Large intestine (tissue), 3 donors: ENCODE measurements around the gene FBXL17. TPM values are rescaled to one million over a fixed set of nuclear protein-coding genes. Genes with fewer than 3 reads are reported as not detected.

Experiments used
- DNase-seq, 2 donors: peaks; one replicate each; pipeline versions ENCODE4 v3.0.0 to v3.0.0-alpha.2; 2013
- H3K27ac ChIP-seq: one replicate; pipeline ENCODE4 v1.5.1; 2013; ENCODE audit warnings: low read length
- H3K27me3 ChIP-seq: 2 replicates; pipeline ENCODE4 v1.6.1; 2013; ENCODE audit warnings: low read length; ENCODE audit not compliant: control insufficient read depth, insufficient read depth
- H3K36me3 ChIP-seq: 2 replicates; pipeline ENCODE4 v1.6.1; 2013; ENCODE audit warnings: low read length; ENCODE audit not compliant: control insufficient read depth, insufficient read depth
- H3K4me1 ChIP-seq: one replicate; pipeline ENCODE4 v1.6.1; 2013; ENCODE audit warnings: low read length; ENCODE audit not compliant: control insufficient read depth, insufficient read depth
- H3K4me3 ChIP-seq: one replicate; pipeline ENCODE4 v1.5.1; 2013; ENCODE audit warnings: low read length
- H3K9me3 ChIP-seq: one replicate; pipeline ENCODE4 v1.6.1; 2013; ENCODE audit warnings: mild to moderate bottlenecking, low read depth, low read length, moderate library complexity; ENCODE audit not compliant: control insufficient read depth
- WGBS: methylation state at CpG from one replicate; pipeline ENCODE4 v1.1.5; 2013; ENCODE audit warnings: low lambda C conversion rate; ENCODE audit not compliant: insufficient coverage; 5-methylcytosine and 5-hydroxymethylcytosine counted together
- polyA plus RNA-seq: library from polyadenylated mRNA; unstranded; fragments of 120-200 nt; gene quantifications from one replicate; pipeline ENCODE4 v1.2.1, GENCODE V29; 2013

FBXL17 gene
- polyA plus RNA-seq, 1 donor = 20.4 TPM

DNA sequence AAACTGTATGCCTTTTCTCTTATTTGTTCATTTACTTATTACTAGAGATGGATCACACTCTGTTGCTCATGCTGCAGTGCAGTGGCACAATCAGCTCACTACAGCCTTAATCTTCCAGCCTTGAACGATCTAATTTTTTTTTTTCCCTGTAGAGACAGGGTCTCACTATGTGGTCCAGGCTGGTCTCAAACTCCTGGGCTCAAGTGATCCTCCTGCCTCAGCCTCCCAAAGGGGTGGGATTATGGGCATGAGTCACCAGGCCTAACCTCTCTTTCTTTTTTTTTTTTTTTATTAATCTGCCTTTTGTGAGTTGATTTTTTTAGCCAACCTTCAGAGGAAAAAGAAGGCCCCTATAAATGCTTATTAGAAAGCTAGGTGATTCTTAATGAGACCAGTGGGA lies 303.0 kb downstream of the FBXL17 start:
- no peaks in the 10 kb centered on the region for H3K27me3 ChIP-seq
- no peaks in the 10 kb centered on the region for H3K4me1 ChIP-seq
- H3K27ac ChIP-seq = no peak overlapping the region
- H3K4me3 ChIP-seq = no peak overlapping the region
- WGBS = 80% methylated on average over 1 of the region's 1 CpG
- H3K9me3 ChIP-seq = no peaks in the 10 kb centered on the region
- no peaks in the 10 kb centered on the region for H3K36me3 ChIP-seq
- no peak for DNase-seq

DNA sequence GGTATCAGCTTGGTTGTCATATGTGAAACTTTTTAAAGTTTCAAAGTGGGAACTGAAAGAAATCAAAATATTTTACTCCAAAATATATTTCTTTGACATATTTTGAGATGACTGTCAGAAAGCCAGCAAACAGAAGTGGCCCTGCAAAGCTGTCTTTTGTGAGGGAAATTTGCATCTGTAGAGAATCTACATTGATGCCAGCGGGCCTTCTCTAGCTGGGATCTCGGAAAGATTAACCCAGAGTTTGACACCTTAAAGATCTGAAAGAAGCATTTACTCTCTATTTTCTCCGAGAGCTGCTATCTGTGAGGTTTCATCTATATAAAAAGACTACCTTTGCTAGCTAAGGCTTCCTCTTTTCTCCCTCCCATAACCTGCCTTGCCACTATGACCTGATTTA lies 303.6 kb downstream of the FBXL17 start:
- 100% methylated on average over 1 of the region's 3 CpGs for WGBS
- H3K27ac ChIP-seq = no peak overlapping the region
- no peaks in the 10 kb centered on the region for H3K36me3 ChIP-seq
- H3K4me1 ChIP-seq = no peaks in the 10 kb centered on the region
- no peaks in the 10 kb centered on the region for H3K27me3 ChIP-seq
- H3K4me3 ChIP-seq = no peak overlapping the region
- H3K9me3 ChIP-seq = no peaks in the 10 kb centered on the region
- no peak for DNase-seq

GRCh38 chr5:108074626-108075025 lies 307.3 kb downstream of the FBXL17 start:
- Histone ChIP-seq H3K27ac (no peak overlapping the region), H3K4me3 (no peak overlapping the region), H3K4me1 (no peaks in the 10 kb centered on the region), H3K27me3 (no peaks in the 10 kb centered on the region), H3K36me3 (no peaks in the 10 kb centered on the region), H3K9me3 (no peaks in the 10 kb centered on the region)
- 90% methylated on average over 2 of the region's 2 CpGs for WGBS
- DNase-seq = no peak

GRCh38 chr5:108064302-108064701 lies 317.6 kb downstream of the FBXL17 start:
- Histone ChIP-seq H3K4me1 (no peaks in the 10 kb centered on the region), H3K9me3 (no peaks in the 10 kb centered on the region), H3K27me3 (no peaks in the 10 kb centered on the region), H3K4me3 (no peak overlapping the region), H3K27ac (no peak overlapping the region), H3K36me3 (no peaks in the 10 kb centered on the region)
- DNase-seq = no peak

- H3K4me3 ChIP-seq = no peak overlapping the region
- H3K36me3 ChIP-seq = no peaks in the 10 kb centered on the region
- no peak for DNase-seq
- H3K27me3 ChIP-seq = no peaks in the 10 kb centered on the region
- no peak overlapping the region for H3K27ac ChIP-seq
- 80% methylated on average over 1 of the region's 6 CpGs for WGBS
- no peaks in the 10 kb centered on the region for H3K9me3 ChIP-seq
- H3K4me1 ChIP-seq = no peaks in the 10 kb centered on the region
Observed at GRCh38 chr5:108061941-108062340, 320.0 kb downstream of the FBXL17 start.

- DNase-seq = no peak
- Histone ChIP-seq H3K27me3 (no peaks in the 10 kb centered on the region), H3K4me1 (no peaks in the 10 kb centered on the region), H3K9me3 (no peaks in the 10 kb centered on the region), H3K4me3 (no peak overlapping the region), H3K36me3 (no peaks in the 10 kb centered on the region), H3K27ac (no peak overlapping the region)
Observed at GRCh38 chr5:108060340-108060739, 321.6 kb downstream of the FBXL17 start.

GRCh38 chr5:108059334-108059733 lies 322.6 kb downstream of the FBXL17 start:
- no peak overlapping the region for H3K27ac ChIP-seq
- no peaks in the 10 kb centered on the region for H3K4me1 ChIP-seq
- H3K36me3 ChIP-seq = no peaks in the 10 kb centered on the region
- WGBS = no CpG with 5 or more reads among the region's 3 CpGs
- no peak for DNase-seq
- no peaks in the 10 kb centered on the region for H3K27me3 ChIP-seq
- H3K4me3 ChIP-seq = no peak overlapping the region
- H3K9me3 ChIP-seq = no peaks in the 10 kb centered on the region

DNA sequence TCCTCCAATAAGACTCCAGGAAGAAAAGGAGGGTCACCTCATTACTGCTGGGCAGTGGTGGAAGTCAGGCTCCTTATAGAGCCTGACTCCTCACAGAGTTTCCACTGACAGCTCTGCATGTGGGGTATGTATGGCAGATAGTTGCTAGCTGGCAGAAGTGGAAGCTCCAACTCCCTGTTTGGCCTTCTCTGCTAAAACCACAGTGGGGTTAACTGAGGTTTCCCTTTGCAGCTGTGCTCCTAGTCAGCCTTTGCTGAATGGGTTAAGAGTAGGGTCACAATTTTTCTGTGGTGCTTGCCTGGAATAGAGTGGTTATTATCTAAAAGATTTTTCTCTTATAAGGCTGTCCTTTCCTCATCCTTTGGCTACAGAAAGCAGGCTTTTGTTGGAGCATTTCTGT lies 327.5 kb downstream of the FBXL17 start:
- Histone ChIP-seq H3K36me3 (no peaks in the 10 kb centered on the region), H3K4me1 (no peaks in the 10 kb centered on the region), H3K27ac (no peak overlapping the region), H3K27me3 (no peaks in the 10 kb centered on the region), H3K9me3 (peaks cover 5% of the 10 kb centered on the region), H3K4me3 (no peak overlapping the region)
- no peak for DNase-seq

- Histone ChIP-seq H3K27me3 (no peaks in the 10 kb centered on the region), H3K4me1 (no peaks in the 10 kb centered on the region), H3K4me3 (no peak overlapping the region), H3K27ac (no peak overlapping the region), H3K36me3 (no peaks in the 10 kb centered on the region), H3K9me3 (no peaks in the 10 kb centered on the region)
- WGBS = 100% methylated on average over 1 of the region's 13 CpGs
- DNase-seq = no peak
Observed at GRCh38 chr5:108046955-108047670, 334.8 kb downstream of the FBXL17 start.

DNA sequence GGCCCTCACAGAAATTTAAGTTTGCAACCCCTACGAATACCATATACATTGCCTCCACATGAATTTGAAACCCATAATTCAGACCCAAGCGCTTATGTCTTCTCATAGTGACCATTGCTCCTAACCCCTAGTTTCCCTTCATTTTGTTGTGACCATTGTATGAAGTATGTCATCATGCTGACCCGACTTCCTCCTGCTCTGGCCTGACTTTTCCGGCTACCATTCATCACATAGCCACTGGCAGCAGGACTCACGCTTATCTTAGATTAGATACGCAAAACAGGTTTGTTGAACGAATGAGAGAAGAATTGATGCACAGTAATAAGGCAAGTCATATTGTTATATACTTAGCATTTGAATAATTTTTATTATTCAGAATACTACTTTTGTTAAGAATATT lies 345.4 kb downstream of the FBXL17 start:
- Histone ChIP-seq H3K9me3 (no peaks in the 10 kb centered on the region), H3K4me3 (no peak overlapping the region), H3K36me3 (no peaks in the 10 kb centered on the region), H3K27ac (no peak overlapping the region), H3K4me1 (no peaks in the 10 kb centered on the region), H3K27me3 (no peaks in the 10 kb centered on the region)
- no peak for DNase-seq
- 83% methylated on average over 1 of the region's 7 CpGs for WGBS

- Histone ChIP-seq H3K27me3 (no peaks in the 10 kb centered on the region), H3K9me3 (no peaks in the 10 kb centered on the region), H3K4me1 (no peaks in the 10 kb centered on the region), H3K27ac (no peak overlapping the region), H3K36me3 (no peaks in the 10 kb centered on the region), H3K4me3 (no peak overlapping the region)
- no peak for DNase-seq
- WGBS = 100% methylated on average over 2 of the region's 3 CpGs
Observed at GRCh38 chr5:108028883-108029282, 353.0 kb downstream of the FBXL17 start.
